ENCODE results near the gene PDCD4. TPM values are rescaled to one million over a fixed set of nuclear protein-coding genes. Genes with fewer than 3 reads are reported as not detected.

The PDCD4 gene
- total and polyA plus RNA-seq, 4 donors: 14.7 to 94.4 (median 25.1) TPM

DNA sequence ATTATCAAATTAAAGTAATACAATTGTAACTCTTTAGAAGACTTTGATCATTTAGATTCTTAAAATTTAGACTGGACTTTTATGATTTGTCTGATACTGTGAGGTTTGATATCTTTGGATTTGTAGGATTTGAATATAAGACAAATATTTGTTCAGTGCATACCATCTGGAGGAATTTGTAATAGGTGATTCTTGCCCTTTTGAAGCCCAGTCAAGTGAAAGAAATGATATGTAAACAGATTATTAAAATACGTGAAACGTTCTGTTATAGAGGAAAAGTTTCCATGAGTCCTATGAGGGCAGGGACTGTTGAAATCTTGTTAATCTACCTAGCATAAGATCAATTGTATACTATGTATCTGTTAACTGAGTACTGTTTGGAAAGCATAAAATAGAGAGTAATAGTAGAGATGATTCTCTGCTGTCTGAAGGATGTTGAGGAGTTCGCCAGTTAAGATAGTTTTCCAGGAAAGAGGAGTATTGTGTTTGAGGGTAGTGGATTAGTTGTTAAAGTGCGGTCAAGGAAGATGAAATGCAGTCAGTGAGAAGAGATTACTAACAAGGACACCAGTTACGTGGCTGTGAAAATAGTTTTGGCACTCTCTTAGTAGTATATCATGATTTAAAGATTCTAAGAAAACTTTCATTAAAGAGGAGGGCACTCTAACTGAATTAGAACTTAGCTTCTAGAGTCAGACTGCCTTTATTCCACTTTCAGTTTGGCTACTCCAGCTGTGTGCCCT lies 14.4 kb downstream of the PDCD4 start:
- no peak overlapping the region for H3K27ac ChIP-seq (ENCODE audit: low read depth in 1 of 2, low read length in 2 of 2)
- WGBS: 58% methylated on average over 5 of the region's 5 CpGs
- H3K9ac ChIP-seq (ENCODE audit: low read depth in 1 of 2, low read length in 2 of 2): peak overlapping the region in 1 of 2 donors; percentile 20
- TF ChIP-seq FOXA1 (IDR thresholded peaks at IDR 0.05): no peak
- TF ChIP-seq JUND (IDR thresholded peaks at IDR 0.05): no peak
- TF ChIP-seq, protein P1, sequence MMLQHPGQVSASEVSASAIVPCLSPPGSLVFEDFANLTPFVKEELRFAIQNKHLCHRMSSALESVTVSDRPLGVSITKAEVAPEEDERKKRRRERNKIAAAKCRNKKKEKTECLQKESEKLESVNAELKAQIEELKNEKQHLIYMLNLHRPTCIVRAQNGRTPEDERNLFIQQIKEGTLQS (IDR thresholded peaks at IDR 0.05): no peak
- TF ChIP-seq, protein P2, sequence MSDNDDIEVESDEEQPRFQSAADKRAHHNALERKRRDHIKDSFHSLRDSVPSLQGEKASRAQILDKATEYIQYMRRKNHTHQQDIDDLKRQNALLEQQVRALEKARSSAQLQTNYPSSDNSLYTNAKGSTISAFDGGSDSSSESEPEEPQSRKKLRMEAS (IDR thresholded peaks at IDR 0.05): no peak
- no peak for TF ChIP-seq YY1 (IDR thresholded peaks at IDR 0.05)
- TF ChIP-seq, protein P3, sequence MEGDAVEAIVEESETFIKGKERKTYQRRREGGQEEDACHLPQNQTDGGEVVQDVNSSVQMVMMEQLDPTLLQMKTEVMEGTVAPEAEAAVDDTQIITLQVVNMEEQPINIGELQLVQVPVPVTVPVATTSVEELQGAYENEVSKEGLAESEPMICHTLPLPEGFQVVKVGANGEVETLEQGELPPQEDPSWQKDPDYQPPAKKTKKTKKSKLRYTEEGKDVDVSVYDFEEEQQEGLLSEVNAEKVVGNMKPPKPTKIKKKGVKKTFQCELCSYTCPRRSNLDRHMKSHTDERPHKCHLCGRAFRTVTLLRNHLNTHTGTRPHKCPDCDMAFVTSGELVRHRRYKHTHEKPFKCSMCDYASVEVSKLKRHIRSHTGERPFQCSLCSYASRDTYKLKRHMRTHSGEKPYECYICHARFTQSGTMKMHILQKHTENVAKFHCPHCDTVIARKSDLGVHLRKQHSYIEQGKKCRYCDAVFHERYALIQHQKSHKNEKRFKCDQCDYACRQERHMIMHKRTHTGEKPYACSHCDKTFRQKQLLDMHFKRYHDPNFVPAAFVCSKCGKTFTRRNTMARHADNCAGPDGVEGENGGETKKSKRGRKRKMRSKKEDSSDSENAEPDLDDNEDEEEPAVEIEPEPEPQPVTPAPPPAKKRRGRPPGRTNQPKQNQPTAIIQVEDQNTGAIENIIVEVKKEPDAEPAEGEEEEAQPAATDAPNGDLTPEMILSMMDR (IDR thresholded peaks at IDR 0.05; ENCODE audit: low read depth, low read length, missing input control): no peak
- no peak for TF ChIP-seq FOXA2 (IDR thresholded peaks at IDR 0.05)
- no peak for TF ChIP-seq HNF4G (IDR thresholded peaks at IDR 0.05)
- no peak for TF ChIP-seq EGR1 (IDR thresholded peaks at IDR 0.05; ENCODE audit: low read depth in 2 of 2)
- TF ChIP-seq, protein P4, sequence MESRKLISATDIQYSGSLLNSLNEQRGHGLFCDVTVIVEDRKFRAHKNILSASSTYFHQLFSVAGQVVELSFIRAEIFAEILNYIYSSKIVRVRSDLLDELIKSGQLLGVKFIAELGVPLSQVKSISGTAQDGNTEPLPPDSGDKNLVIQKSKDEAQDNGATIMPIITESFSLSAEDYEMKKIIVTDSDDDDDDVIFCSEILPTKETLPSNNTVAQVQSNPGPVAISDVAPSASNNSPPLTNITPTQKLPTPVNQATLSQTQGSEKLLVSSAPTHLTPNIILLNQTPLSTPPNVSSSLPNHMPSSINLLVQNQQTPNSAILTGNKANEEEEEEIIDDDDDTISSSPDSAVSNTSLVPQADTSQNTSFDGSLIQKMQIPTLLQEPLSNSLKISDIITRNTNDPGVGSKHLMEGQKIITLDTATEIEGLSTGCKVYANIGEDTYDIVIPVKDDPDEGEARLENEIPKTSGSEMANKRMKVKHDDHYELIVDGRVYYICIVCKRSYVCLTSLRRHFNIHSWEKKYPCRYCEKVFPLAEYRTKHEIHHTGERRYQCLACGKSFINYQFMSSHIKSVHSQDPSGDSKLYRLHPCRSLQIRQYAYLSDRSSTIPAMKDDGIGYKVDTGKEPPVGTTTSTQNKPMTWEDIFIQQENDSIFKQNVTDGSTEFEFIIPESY (IDR thresholded peaks at IDR 0.05): no peak
- TF ChIP-seq NR2F2 (IDR thresholded peaks at IDR 0.05): no peak
- no peak for TF ChIP-seq RXRA (IDR thresholded peaks at IDR 0.05)
- TF ChIP-seq SP1 (IDR thresholded peaks at IDR 0.05): no peak
- no peak for TF ChIP-seq HNF4A (conservative IDR thresholded peaks at IDR 0.05)
- TF ChIP-seq GABPA (IDR thresholded peaks at IDR 0.05 in 1 of 2, conservative IDR thresholded peaks at IDR 0.05 in 1 of 2): no peak
- no peak for TF ChIP-seq TAF1 (conservative IDR thresholded peaks at IDR 0.05)
- peaks cover 0 to 5% (median 2%) of the 10 kb centered on the region in 4 donors for H3K4me1 ChIP-seq (ENCODE audit: control insufficient read depth in 4 of 4, insufficient read depth in 4 of 4, low read length in 3 of 4)
- H3K27me3 ChIP-seq (ENCODE audit: control insufficient read depth in 4 of 4, insufficient read depth in 4 of 4, low read length in 3 of 4): no peaks in the 10 kb centered on the region
- H3K36me3 ChIP-seq (ENCODE audit: control insufficient read depth in 4 of 4, insufficient read depth in 3 of 4, low read depth in 1 of 4, low read length in 3 of 4): peaks cover 0 to 48% (median 33%) of the 10 kb centered on the region in 4 donors
- no peak overlapping the region for H3K4me3 ChIP-seq (ENCODE audit: low read depth in 1 of 3, low read length in 3 of 3)
- no peaks in the 10 kb centered on the region for H3K9me3 ChIP-seq (ENCODE audit: control insufficient read depth in 4 of 4, low read length in 3 of 4)
- DNase-seq (ENCODE audit: low spot score): no peak

DNA sequence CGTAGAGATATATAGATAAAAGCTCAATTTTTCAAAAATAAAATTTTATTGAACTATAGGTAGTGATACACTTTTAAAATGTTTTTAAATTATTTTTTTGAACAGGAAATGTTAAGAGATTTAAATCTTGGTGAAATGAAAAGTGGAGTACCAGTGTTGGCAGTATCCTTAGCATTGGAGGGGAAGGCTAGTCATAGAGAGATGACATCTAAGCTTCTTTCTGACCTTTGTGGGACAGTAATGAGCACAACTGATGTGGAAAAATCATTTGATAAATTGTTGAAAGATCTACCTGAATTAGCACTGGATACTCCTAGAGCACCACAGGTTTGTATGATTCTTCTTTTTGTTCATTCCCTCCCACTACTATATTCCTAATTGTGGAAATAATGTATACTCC lies 15.8 kb downstream of the PDCD4 start:
- WGBS: 97% methylated on average over 1 of the region's 1 CpG
- H3K4me1 ChIP-seq (ENCODE audit: control insufficient read depth in 4 of 4, insufficient read depth in 4 of 4, low read length in 3 of 4): no peaks in the 10 kb centered on the region
- H3K27me3 ChIP-seq (ENCODE audit: control insufficient read depth in 4 of 4, insufficient read depth in 4 of 4, low read length in 3 of 4): no peaks in the 10 kb centered on the region
- H3K9ac ChIP-seq (ENCODE audit: low read depth in 1 of 2, low read length in 2 of 2): no peak overlapping the region
- H3K9me3 ChIP-seq (ENCODE audit: control insufficient read depth in 4 of 4, low read length in 3 of 4): no peaks in the 10 kb centered on the region
- no peak overlapping the region for H3K4me3 ChIP-seq (ENCODE audit: low read depth in 1 of 3, low read length in 3 of 3)
- peaks cover 0 to 43% (median 29%) of the 10 kb centered on the region in 4 donors for H3K36me3 ChIP-seq (ENCODE audit: control insufficient read depth in 4 of 4, insufficient read depth in 3 of 4, low read depth in 1 of 4, low read length in 3 of 4)
- no peak overlapping the region for H3K27ac ChIP-seq (ENCODE audit: low read depth in 1 of 2, low read length in 2 of 2)
- DNase-seq (ENCODE audit: low spot score): no peak
- TF ChIP-seq, protein P3 (IDR thresholded peaks at IDR 0.05; ENCODE audit: low read depth, low read length, missing input control): no peak
- TF ChIP-seq YY1 (IDR thresholded peaks at IDR 0.05) (no peak), HNF4G (IDR thresholded peaks at IDR 0.05) (no peak), RAD21 (IDR thresholded peaks at IDR 0.05) (no peak), RXRA (IDR thresholded peaks at IDR 0.05) (no peak), FOXA2 (IDR thresholded peaks at IDR 0.05) (no peak), JUND (IDR thresholded peaks at IDR 0.05) (no peak), NR2F2 (IDR thresholded peaks at IDR 0.05) (no peak), TAF1 (conservative IDR thresholded peaks at IDR 0.05) (no peak), GABPA (IDR thresholded peaks at IDR 0.05 in 1 of 2, conservative IDR thresholded peaks at IDR 0.05 in 1 of 2) (no peak), EGR1 (IDR thresholded peaks at IDR 0.05; ENCODE audit: low read depth in 2 of 2) (no peak), HNF4A (conservative IDR thresholded peaks at IDR 0.05) (no peak), FOXA1 (IDR thresholded peaks at IDR 0.05) (no peak), SP1 (IDR thresholded peaks at IDR 0.05) (no peak)
- TF ChIP-seq, protein P1 (IDR thresholded peaks at IDR 0.05): no peak
- TF ChIP-seq, protein P4 (IDR thresholded peaks at IDR 0.05): no peak
- TF ChIP-seq, protein P2 (IDR thresholded peaks at IDR 0.05): no peak

Data from liver (tissue), 9 donors.